Sigmoid colon (tissue), 4 donors: Measurements from ENCODE around the gene GRAMD1B.

ENCODE experiments used
- POLR2AphosphoS5 ChIP-seq, 4 donors: sonication (generic); formaldehyde crosslinking; IDR thresholded peaks; one replicate each; pipeline ENCODE4 v1.6.1; 2017; ENCODE audit warnings: antibody characterized with exemption in 4 of 4
- TF ChIP-seq, protein P1 (sequence below), 4 experiments: fragments of 450-650 bp in 3 of 4; fragments of 200-600 bp in 1 of 4; IDR thresholded peaks; one replicate each; pipeline ENCODE4 v1.5.1; 2016 to 2019; ENCODE audit warnings: antibody characterized with exemption in 4 of 4, mild to moderate bottlenecking in 3 of 4, moderate library complexity in 2 of 4

- TF ChIP-seq, protein P1, sequence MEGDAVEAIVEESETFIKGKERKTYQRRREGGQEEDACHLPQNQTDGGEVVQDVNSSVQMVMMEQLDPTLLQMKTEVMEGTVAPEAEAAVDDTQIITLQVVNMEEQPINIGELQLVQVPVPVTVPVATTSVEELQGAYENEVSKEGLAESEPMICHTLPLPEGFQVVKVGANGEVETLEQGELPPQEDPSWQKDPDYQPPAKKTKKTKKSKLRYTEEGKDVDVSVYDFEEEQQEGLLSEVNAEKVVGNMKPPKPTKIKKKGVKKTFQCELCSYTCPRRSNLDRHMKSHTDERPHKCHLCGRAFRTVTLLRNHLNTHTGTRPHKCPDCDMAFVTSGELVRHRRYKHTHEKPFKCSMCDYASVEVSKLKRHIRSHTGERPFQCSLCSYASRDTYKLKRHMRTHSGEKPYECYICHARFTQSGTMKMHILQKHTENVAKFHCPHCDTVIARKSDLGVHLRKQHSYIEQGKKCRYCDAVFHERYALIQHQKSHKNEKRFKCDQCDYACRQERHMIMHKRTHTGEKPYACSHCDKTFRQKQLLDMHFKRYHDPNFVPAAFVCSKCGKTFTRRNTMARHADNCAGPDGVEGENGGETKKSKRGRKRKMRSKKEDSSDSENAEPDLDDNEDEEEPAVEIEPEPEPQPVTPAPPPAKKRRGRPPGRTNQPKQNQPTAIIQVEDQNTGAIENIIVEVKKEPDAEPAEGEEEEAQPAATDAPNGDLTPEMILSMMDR (IDR thresholded peaks at IDR 0.05): no peak
- TF ChIP-seq POLR2AphosphoS5 (IDR thresholded peaks at IDR 0.05): no peak
These were observed 21.2 kb upstream of the GRAMD1B start for GRCh38 chr11:123408619-123409455.
